GM19193 (cell line): ENCODE results near the gene RHOA.

Experiments
- POLR2A ChIP-seq: IDR thresholded peaks from 4 replicates; pipeline ENCODE4 v1.6.1; 2011; ENCODE audit not compliant: insufficient read depth, insufficient read length; ENCODE audit errors: extremely low read depth

The RHOA gene

DNA sequence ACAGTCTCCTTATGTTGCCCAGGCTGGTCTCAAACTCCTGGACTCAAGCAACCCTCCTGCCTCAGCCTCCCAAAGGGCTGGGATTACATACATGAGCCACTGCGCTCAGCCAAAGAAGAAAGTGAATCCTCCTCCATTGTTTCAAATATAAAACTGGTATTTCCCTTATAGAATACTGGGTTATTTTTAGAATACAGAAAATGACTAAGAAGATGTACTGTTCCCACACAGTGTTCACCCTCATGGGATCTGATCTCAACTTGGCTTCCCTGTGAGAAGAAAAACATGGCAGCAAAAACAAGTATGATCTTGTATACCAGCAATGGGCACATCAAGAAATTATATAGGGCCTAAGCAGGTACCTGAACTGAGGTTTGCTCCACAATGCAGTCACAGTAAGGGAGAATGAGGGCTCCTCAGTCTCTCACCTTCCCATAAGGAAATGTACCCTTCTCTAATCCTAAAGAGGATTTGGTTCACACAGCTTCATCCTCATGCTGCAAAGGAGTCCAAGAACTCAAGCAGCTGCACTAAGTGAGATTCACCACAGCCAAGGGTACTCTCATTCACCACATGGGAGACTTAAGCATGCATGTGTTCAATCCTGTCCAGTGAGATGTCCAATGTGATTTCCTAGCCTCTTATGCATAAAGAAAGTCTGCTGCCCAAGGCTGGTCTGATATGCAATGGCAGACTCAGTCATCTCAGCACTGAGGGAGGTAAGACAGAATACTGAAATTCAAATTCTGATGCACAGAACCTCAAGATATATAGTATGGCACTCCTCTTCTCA, 97.7 kb downstream of the RHOA start:
- no peak for TF ChIP-seq POLR2A

DNA sequence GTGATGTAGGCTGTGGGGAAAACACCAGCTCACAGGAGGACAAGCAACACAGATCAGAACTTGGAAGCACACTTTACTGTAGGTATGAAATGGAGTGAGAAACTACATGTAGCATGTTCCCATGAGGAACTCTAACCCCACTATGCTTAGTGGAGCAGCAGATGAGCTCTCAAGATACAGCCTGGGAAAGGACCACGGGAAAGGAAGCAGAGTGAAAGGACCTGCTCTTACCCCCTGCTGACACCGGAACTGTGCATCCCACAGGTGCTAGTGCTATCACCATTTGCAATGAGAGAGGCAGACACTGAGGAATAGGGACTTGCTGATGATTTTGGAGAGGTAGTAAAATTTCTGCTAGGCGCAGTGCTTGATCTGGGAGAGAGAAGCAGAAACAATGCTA, 100.5 kb downstream of the RHOA start:
- no peak for TF ChIP-seq POLR2A

DNA sequence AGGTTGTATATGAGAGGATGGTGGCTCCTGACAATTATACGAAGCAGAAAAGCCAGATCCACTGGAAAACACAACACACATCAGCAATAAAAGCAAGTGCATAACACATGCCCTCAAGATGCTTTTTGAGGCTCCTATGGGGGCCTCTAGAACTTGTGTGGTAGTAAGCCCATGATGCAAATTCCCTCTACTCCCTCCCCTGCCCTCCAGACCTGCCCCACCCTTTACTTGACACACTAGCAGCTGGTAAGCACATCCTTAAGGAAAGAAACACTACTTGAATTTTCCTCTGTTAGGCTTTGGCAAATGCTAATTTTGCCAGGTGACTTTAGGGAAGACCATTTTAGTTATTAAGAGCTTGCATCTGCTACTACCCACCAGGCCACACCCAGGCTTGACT, 101.1 kb downstream of the RHOA start:
- no peak for TF ChIP-seq POLR2A
